Hepatocyte (in vitro differentiated cells): ENCODE results near the gene GRID2IP.

Experiments
- EZH2 ChIP-seq: fragments of 200-600 bp; sonication (generic); IDR thresholded peaks from 2 replicates; pipeline ENCODE4 v1.6.1; 2016; ENCODE audit warnings: antibody characterized with exemption, mild to moderate bottlenecking, borderline replicate concordance
- EZH2phosphoT487 ChIP-seq: fragments of 200-600 bp; sonication (generic); IDR thresholded peaks from one replicate; pipeline ENCODE4 v1.6.1; 2018; ENCODE audit warnings: antibody characterized with exemption, mild to moderate bottlenecking, low read depth, moderate library complexity; ENCODE audit not compliant: unreplicated experiment, severe bottlenecking
- TF ChIP-seq, protein P1 (sequence below): fragments of 200-600 bp; sonication (generic); IDR thresholded peaks from 2 replicates; pipeline ENCODE4 v1.5.1; 2016; ENCODE audit warnings: antibody characterized with exemption, mild to moderate bottlenecking; ENCODE audit not compliant: poor library complexity

DNA sequence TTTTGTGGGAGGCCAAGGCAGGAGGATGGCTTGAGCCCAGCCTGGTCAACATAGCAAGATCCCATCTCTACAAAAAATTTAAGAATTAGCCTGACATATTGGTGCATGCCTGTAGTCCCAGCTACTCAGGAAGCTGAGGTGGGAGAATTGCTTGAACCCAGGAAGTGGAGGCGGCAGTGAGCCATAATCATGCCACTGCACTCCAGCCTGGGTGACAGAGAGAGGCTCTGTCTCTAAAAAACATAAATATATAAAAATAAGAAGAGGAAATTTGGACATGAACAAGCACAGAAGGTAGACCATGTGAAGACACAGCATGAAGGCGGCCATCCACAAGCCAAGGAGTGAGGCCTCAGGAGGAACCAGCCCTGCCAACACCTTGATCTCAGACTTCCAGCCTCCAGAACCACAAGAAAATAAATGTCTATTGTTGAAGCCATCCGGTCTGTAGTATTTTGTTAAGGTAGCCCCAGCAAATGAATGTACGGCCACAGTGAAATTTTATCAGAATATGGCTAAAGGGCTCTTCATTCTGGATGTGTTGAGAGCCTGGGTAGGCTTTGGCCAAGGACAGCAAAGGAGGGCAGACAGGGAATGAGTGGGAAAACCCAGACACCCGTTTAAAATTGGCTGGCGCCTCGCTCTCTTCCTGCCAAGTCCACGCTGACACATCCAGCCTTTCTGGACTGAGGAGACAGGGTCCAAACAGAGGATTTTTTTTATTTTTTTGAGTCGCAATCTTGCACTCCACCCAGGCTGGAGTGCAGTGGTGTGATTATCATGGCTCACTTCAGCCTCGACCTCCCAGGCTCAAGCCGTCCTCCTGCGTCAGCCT, 12.9 kb upstream of the GRID2IP start:
- TF ChIP-seq, protein P1, sequence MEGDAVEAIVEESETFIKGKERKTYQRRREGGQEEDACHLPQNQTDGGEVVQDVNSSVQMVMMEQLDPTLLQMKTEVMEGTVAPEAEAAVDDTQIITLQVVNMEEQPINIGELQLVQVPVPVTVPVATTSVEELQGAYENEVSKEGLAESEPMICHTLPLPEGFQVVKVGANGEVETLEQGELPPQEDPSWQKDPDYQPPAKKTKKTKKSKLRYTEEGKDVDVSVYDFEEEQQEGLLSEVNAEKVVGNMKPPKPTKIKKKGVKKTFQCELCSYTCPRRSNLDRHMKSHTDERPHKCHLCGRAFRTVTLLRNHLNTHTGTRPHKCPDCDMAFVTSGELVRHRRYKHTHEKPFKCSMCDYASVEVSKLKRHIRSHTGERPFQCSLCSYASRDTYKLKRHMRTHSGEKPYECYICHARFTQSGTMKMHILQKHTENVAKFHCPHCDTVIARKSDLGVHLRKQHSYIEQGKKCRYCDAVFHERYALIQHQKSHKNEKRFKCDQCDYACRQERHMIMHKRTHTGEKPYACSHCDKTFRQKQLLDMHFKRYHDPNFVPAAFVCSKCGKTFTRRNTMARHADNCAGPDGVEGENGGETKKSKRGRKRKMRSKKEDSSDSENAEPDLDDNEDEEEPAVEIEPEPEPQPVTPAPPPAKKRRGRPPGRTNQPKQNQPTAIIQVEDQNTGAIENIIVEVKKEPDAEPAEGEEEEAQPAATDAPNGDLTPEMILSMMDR, result no peak
- no peak for TF ChIP-seq EZH2
- no peak for TF ChIP-seq EZH2phosphoT487
